Measurements from ENCODE around the gene MORC3. TPM values are rescaled to one million over a fixed set of nuclear protein-coding genes. Genes with fewer than 3 reads are reported as not detected.

MORC3 gene
- total RNA-seq, 1 experiment from 2014 or later = 18.7 TPM

DNA sequence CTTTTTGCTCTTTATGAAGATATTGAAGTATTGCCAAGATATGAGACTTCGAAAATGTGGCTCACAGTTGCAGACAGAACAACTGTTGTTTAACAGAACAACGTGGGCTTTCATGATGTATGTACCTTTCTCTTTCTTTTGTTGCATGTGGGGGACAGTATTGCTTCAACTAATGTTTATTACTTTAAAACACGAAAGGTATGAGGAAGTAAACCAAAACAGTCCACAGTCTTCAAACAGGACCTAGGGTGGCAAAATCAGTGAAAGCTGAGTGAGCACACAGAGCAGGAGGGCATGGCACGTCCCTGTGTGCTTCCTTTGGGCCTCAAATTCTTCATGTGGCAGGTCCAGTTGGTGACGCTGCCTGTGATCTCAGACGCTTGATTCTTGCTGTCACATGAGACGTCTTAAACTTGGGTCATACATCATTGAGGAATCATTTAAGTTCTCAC, 57.4 kb downstream of the MORC3 start:
- Histone ChIP-seq H3K9ac (ENCODE audit: extremely low read depth, insufficient read length, low read length) (no peak overlapping the region), H4K8ac (replicated peaks; ENCODE audit: insufficient read length, low read depth, low read length) (no peak overlapping the region), H3K4me1 (ENCODE audit: insufficient read depth, low read length) (no peaks in the 10 kb centered on the region), H2BK20ac (ENCODE audit: low read depth, low read length, poor library complexity, severe bottlenecking) (no peak overlapping the region), H3K56ac (ENCODE audit: insufficient read length, low read depth, low read length) (no peak overlapping the region), H3T11ph (ENCODE audit: low read length) (no peak overlapping the region), H2BK5ac (ENCODE audit: insufficient read length, low read length) (no peak overlapping the region), H2BK12ac (ENCODE audit: insufficient read length, low read depth, low read length) (no peak overlapping the region), H3K4ac (ENCODE audit: low read depth, low read length) (no peak overlapping the region), H2AK5ac (ENCODE audit: insufficient read length, low read length) (no peak overlapping the region), H3K27me3 (ENCODE audit: insufficient read depth, low read length) (no peaks in the 10 kb centered on the region), H4K20me1 (ENCODE audit: control insufficient read depth, insufficient read depth, insufficient read length) (no peaks in the 10 kb centered on the region), H2BK120ac (ENCODE audit: low read depth, low read length, poor library complexity, severe bottlenecking) (no peak overlapping the region), H3K9me3 (ENCODE audit: control insufficient read depth, low read depth, low read length) (no peaks in the 10 kb centered on the region), H3K27ac (ENCODE audit: insufficient read length, low read depth, low read length) (no peak overlapping the region), H3K14ac (ENCODE audit: insufficient read depth, low read length) (no peak overlapping the region), H3K79me1 (ENCODE audit: insufficient read depth, low read depth, low read length, poor library complexity, severe bottlenecking) (no peaks in the 10 kb centered on the region), H3K4me2 (ENCODE audit: insufficient read depth, insufficient read length, low read length) (no peak overlapping the region), H3K18ac (ENCODE audit: insufficient read length, low read depth, low read length) (no peak overlapping the region), H3K79me2 (ENCODE audit: insufficient read depth, low read length) (no peaks in the 10 kb centered on the region), H3K23me2 (ENCODE audit: insufficient read length, low read depth, low read length, poor library complexity, severe bottlenecking) (no peaks in the 10 kb centered on the region), H2BK15ac (ENCODE audit: low read depth, low read length) (no peak overlapping the region), H4K91ac (ENCODE audit: insufficient read length, low read depth, low read length) (no peak overlapping the region), H2AFZ (ENCODE audit: low read length) (no peak overlapping the region), H4K5ac (ENCODE audit: insufficient read length, low read depth, low read length) (no peak overlapping the region), H3K23ac (ENCODE audit: insufficient read length, low read depth, low read length) (no peak overlapping the region)
- WGBS (ENCODE audit: extremely low coverage, insufficient read length, low lambda C conversion rate) = no CpG with 5 or more reads among the region's 7 CpGs
- no peak for DNase-seq
- no peaks in the 10 kb centered on the region for H3K9me3 Mint-ChIP-seq
- H3K4me1 Mint-ChIP-seq = peaks cover 0 to 2% of the 10 kb centered on the region in 2 experiments; a peak in 1 of 4 replicates
- peak overlapping the region in 1 of 3 experiments; percentile 22; a peak in 2 of 7 replicates for H3K27ac Mint-ChIP-seq
- no peaks in the 10 kb centered on the region for H3K27me3 Mint-ChIP-seq (ENCODE audit: low read depth)
- TF ChIP-seq, protein P1, sequence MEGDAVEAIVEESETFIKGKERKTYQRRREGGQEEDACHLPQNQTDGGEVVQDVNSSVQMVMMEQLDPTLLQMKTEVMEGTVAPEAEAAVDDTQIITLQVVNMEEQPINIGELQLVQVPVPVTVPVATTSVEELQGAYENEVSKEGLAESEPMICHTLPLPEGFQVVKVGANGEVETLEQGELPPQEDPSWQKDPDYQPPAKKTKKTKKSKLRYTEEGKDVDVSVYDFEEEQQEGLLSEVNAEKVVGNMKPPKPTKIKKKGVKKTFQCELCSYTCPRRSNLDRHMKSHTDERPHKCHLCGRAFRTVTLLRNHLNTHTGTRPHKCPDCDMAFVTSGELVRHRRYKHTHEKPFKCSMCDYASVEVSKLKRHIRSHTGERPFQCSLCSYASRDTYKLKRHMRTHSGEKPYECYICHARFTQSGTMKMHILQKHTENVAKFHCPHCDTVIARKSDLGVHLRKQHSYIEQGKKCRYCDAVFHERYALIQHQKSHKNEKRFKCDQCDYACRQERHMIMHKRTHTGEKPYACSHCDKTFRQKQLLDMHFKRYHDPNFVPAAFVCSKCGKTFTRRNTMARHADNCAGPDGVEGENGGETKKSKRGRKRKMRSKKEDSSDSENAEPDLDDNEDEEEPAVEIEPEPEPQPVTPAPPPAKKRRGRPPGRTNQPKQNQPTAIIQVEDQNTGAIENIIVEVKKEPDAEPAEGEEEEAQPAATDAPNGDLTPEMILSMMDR (conservative IDR thresholded peaks at IDR 0.05) = no peak
- no peak overlapping the region for H3K4me3 Mint-ChIP-seq
- peaks cover 9 to 43% (median 32%) of the 10 kb centered on the region in 3 experiments; a peak in 6 of 7 replicates for H3K36me3 Mint-ChIP-seq (ENCODE audit: insufficient read depth in 1 of 3, low read depth in 3 of 3)
